Panc1 (cell line): ENCODE results near the gene PLCH1.

Source experiments
- CTCF ChIP-seq: fragments of 450-650 bp; IDR thresholded peaks from 2 replicates; pipeline ENCODE4 v1.5.1; 2017; ENCODE audit warnings: mild to moderate bottlenecking
- REST ChIP-seq, 2 experiments: IDR thresholded peaks; 2 replicates each; pipeline ENCODE4 v1.6.1; 2011 to 2012; ENCODE audit warnings: low read depth in 2 of 2, control low read depth in 1 of 2, low read length in 1 of 2, mild to moderate bottlenecking in 1 of 2, moderate library complexity in 1 of 2; ENCODE audit not compliant: insufficient read depth in 1 of 2
- SIN3A ChIP-seq: IDR thresholded peaks from 2 replicates; pipeline ENCODE4 v1.6.1; 2012; ENCODE audit warnings: low read depth, mild to moderate bottlenecking, low read length, moderate library complexity, borderline replicate concordance; ENCODE audit not compliant: insufficient read depth

GRCh38 chr3:155675094-155675493 lies 69.8 kb downstream of the PLCH1 start:
- TF ChIP-seq CTCF (no peak), REST (IDR thresholded peaks at IDR 0.05; ENCODE audit: insufficient read depth in 1 of 2, low read depth in 2 of 2, low read length in 1 of 2) (no peak), SIN3A (no peak)
